HG03442 (cell line): Measurements from ENCODE around the gene ARL17A.
"Not testable (repeated sequence)": the region's sequence is repeated elsewhere in the genome, so short reads cannot be mapped to it uniquely, and the experiment has no call there.

Experiments used
- ATAC-seq: cut with Tn5 transposase; IDR thresholded peaks from one replicate; pipeline ENCODE4 v1.9.1; 2021; ENCODE audit warnings: mild to moderate bottlenecking, moderate library complexity; ENCODE audit not compliant: unreplicated experiment

The ARL17A gene

GRCh38 chr17:46579083-46580075 lies at the start of gene ARL17A:
TSS of gene ARL17A (minus strand) at chr17:46579691. CDS start at chr17:46576322, 3,369 bp downstream.
- peak; percentile 87 for ATAC-seq

DNA sequence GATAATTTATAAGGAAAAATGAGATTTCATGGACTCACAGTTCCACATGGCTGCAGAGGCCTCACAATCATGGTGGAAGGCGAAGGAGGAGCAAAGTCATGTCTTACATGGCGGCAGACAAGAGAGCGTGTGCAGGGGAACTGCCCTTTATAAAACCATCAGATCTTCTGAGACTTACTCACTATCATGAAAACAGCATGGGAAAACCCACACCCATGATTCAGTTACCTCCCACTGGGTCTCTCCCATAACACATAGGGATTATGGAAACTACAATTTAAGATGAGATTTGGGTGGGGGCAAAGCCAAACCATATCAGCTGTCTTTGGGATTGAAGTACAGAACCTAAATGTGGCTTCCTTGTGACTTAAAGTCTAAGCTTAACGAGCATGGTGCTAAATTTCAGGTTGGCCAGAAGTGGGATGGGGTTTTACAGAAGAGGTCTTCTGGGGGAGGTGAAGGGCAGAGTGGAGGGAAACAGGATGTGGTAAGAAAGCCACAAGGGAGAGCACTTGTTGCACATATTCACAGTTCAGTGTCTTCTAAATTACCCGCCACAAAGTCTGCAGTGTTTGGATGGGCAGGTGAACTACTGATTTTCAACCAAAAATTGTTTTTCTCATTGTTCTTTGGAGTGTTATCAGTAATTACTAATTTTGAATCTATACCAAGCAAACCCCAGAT lies 49.4 kb upstream of the ARL17A start:
- ATAC-seq = not testable (repeated sequence)

- not testable (repeated sequence) for ATAC-seq
Observed at GRCh38 chr17:46627452-46627851, 48.0 kb upstream of the ARL17A start.

GRCh38 chr17:46624726-46625125 lies 45.2 kb upstream of the ARL17A start:
- not testable (repeated sequence) for ATAC-seq

DNA sequence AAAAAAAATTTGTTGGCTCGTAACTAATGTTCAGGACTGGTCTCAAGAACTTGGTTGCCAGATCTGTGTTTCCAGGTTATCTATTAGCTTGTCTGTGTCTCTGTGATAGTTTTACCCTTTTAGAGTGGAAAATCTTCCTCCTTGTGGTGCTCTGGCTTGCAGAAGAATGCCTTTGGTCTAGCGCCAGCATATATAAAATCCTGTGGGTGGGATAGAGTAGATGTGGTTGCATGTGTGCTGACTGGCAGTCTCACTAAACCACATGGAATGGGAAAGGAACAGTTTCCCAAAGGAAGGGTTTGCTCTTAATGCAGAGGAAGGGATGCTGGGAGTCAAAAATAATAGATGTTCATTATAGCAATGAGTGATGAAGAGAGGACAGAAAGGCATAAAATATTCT lies 44.3 kb upstream of the ARL17A start:
- not testable (repeated sequence) for ATAC-seq

GRCh38 chr17:46618975-46619374 lies 39.5 kb upstream of the ARL17A start:
- not testable (repeated sequence) for ATAC-seq

- not testable (repeated sequence) for ATAC-seq
Observed at GRCh38 chr17:46617121-46617520, 37.6 kb upstream of the ARL17A start.

GRCh38 chr17:46613876-46614275 lies 34.4 kb upstream of the ARL17A start:
- not testable (repeated sequence) for ATAC-seq

DNA sequence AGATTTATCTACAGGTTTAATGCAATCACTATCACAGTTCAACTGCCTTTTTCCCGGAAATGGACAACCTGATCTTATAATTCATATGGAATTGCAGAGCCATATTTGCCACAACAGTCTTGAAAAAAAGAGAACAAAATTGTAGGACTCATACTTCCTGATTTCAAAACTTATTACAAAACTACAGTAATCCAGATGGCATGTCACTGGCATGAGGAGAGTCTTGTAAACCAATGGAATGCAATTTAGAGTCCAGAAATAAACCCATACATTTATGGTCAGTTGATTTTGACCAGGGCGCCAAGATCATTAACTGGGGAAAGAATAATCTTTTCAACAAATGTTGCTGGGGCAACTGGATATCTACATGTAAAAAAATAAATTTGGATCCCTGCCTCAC lies 31.8 kb upstream of the ARL17A start:
- not testable (repeated sequence) for ATAC-seq

GRCh38 chr17:46603125-46603524 lies 23.6 kb upstream of the ARL17A start:
- not testable (repeated sequence) for ATAC-seq

- ATAC-seq = not testable (repeated sequence)
Observed at GRCh38 chr17:46600767-46601166, 21.3 kb upstream of the ARL17A start.

DNA sequence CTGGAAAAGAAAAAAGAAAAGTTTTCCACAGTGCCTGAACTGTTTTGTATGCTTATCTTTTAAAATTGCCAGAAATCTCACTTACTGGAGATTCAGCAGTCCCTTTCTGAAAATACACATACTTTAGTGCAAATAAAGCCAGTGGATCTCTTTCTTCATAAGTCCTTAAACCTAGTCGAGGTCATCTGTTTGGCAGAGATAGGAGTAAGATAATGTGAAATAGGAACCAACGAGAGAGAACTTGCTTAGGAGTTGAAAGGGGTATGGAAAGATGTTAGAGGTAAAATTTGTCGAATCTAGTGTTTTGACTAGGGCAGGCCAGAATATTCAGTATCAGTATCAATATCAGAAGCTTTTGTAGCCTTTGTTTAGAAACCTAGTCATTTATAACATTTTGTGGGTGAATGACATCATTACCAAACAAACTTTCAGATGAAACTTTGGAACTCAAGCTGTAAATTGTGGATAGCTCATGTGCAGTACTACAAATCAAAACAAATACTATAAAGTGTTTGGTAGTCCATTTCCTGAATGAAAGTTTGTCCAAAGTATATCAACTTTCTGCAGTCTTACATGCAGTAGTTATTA lies 18.9 kb upstream of the ARL17A start:
- ATAC-seq = peak; percentile 56

DNA sequence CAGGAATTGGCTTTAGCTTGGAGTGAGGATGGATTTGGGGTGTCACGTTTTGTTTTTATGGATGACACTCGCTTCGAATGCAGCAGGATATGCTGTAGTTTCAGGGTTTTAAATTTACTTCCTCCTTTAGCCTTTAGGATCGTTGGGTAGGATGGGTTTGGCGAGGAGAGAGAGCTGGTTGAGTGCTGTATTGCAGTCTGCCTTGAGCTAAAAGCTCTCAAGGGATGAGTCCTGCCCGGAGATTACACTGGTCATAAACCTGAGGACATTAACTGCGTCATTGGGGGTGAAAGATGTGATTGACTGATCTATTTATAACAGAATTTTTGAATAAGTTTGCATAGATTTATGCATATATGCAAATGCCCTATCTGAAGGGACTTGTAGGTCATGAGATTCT lies 11.8 kb upstream of the ARL17A start:
- not testable (repeated sequence) for ATAC-seq

GRCh38 chr17:46590157-46591146 lies 11.0 kb upstream of the ARL17A start, which contains the start of gene NSF:
TSS of gene NSF (plus strand) at chr17:46590669. CDS start at chr17:46590776, 107 bp downstream.
- ATAC-seq = peak; percentile 79

- ATAC-seq = not testable (repeated sequence)
Observed at GRCh38 chr17:46585444-46585843, 6.0 kb upstream of the ARL17A start.

GRCh38 chr17:46580082-46580481 lies 591 bp upstream of the ARL17A start:
- ATAC-seq = not testable (repeated sequence)

GRCh38 chr17:46571796-46572195 lies 7.7 kb downstream of the ARL17A start:
- not testable (repeated sequence) for ATAC-seq

- ATAC-seq = not testable (repeated sequence)
Observed at GRCh38 chr17:46566980-46567379, 12.5 kb downstream of the ARL17A start.

DNA sequence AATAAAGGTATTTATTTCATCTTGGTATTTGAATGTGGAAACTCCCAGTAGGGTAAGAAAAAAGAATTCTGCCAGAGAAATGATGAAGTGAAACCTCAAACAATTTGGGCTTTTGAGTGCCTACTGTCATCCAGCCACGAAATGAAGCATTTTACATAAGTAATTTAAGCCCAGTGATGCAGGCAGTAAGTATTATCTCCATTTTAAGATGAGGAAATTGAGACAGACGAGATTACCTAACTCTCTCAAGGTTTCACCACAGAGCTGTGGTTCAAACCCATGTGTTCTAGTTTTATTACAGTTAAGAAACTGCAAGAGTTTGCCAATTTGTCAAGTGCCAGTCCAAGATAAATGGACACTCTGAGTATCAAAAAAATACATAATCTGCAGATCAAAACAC lies 13.2 kb downstream of the ARL17A start:
- ATAC-seq = not testable (repeated sequence)

GRCh38 chr17:46560048-46560447 lies 19.4 kb downstream of the ARL17A start:
- ATAC-seq = not testable (repeated sequence)
